VCaP (cell line): Measurements from ENCODE around the gene PCDHB1.

ENCODE experiments used
- H3K27ac ChIP-seq: fragments of 450-650 bp; 2 replicates; pipeline ENCODE4 v1.5.1; 2017
- TF ChIP-seq, protein P1 (sequence below): fragments of 450-650 bp; conservative IDR thresholded peaks from 2 replicates; pipeline ENCODE4 v1.5.1; 2017; ENCODE audit warnings: mild to moderate bottlenecking, moderate library complexity

The PCDHB1 gene, protein sequence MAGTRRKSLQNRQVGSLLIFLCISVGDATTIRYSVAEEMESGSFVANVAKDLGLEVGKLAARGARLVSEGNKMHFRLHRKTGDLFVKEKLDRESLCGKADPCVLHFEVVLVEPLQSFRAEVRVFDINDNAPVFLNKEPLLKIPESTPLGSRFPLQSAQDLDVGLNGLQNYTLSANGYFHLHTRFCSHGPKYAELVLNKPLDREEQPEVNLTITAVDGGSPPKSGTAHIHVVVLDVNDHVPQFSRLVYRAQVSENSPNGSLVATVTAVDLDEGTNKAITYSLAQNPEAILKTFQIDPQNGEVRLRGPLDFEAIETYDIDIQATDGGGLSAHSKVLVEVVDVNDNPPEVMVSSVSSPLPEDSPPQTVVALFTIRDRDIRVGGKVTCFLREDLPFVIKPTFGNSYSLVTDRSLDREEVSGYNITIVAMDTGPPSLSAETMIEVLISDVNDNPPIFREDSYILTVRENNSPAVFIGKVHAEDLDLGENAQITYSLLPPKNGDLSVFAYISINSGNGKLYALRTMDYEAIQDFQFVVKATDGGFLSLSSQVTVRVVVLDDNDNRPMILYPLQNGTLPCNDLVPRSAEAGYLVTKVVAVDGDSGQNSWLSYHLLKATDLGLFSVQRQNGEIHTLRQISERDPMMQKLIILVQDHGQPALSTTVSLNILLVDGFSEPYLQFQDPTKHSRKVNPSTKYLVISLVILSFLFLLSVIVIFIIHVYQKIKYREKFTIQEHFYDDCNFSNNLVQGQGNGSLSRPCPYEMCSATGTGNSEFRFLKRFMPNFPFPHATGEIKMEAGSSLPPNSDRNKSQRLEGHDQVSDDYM

DNA sequence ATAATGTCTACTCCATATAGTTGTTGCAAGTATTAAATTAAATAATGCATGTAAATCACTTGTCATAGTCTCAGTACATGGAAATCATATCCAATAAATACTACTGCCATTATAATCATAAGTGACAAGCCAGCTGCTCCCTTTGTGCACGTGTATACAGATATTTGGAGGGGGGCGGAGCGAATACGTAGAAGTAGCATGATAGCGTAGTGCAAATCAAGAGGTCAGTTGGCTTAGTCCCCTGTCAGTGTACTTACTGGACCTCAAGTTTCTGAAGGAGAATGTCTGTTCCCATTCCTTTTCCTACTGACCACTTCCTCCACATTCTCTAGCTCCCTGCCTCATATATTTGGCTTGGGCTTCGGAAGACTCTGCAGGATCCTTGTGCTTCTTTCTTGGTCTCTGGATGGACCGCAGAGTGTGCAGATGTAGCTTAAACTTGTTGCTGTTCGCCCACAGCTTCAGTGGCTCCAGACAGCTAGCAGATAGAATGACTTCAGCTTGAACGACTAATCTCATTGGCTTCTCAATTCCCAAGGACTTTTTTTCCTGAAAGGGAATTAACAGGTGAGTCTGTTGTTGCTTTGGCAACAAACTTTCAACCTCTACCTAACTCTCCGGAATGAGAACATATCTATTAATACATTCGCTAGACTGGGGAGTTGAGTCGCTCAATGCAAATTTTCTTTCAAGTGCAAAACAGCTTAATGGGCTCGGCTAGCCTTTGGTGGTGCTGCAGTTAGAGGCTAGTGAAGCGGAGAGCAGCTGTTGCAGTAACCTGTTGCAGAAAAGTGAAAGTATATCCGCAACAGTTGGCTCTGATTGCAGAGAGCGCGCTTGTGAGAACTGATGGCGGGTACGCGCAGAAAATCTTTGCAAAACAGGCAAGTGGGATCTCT lies at the start of gene PCDHB1:
PCDHB1 (plus strand) TSS at position 753 of the 899 bp plus-strand sequence; CDS start at position 850, 97 bp downstream.
- H3K27ac ChIP-seq = no peak within 1 kb of the TSS
- TF ChIP-seq, protein P1, sequence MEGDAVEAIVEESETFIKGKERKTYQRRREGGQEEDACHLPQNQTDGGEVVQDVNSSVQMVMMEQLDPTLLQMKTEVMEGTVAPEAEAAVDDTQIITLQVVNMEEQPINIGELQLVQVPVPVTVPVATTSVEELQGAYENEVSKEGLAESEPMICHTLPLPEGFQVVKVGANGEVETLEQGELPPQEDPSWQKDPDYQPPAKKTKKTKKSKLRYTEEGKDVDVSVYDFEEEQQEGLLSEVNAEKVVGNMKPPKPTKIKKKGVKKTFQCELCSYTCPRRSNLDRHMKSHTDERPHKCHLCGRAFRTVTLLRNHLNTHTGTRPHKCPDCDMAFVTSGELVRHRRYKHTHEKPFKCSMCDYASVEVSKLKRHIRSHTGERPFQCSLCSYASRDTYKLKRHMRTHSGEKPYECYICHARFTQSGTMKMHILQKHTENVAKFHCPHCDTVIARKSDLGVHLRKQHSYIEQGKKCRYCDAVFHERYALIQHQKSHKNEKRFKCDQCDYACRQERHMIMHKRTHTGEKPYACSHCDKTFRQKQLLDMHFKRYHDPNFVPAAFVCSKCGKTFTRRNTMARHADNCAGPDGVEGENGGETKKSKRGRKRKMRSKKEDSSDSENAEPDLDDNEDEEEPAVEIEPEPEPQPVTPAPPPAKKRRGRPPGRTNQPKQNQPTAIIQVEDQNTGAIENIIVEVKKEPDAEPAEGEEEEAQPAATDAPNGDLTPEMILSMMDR = no peak

DNA sequence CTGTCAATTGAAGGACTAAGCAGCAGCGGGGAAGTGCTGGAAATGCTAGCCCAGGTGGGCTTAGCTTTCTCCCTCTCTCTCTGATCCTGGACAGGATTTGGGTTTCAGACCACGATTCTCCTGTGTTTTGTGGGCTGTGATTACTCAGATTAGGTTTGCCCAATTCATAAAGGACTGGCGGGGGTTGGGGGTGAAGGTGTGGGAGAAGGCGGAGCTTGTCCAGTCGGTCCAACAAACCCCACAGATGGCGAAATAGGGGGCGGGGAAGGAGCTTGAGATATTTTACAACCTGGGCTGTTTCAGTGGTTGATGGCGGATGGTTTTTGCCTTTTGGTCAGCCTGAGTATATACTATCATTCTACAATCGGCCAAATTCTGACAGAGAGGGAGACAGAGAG lies 49.7 kb upstream of the PCDHB1 start:
- TF ChIP-seq, protein P1 = no peak
- peak overlapping the region; percentile 85 for H3K27ac ChIP-seq

DNA sequence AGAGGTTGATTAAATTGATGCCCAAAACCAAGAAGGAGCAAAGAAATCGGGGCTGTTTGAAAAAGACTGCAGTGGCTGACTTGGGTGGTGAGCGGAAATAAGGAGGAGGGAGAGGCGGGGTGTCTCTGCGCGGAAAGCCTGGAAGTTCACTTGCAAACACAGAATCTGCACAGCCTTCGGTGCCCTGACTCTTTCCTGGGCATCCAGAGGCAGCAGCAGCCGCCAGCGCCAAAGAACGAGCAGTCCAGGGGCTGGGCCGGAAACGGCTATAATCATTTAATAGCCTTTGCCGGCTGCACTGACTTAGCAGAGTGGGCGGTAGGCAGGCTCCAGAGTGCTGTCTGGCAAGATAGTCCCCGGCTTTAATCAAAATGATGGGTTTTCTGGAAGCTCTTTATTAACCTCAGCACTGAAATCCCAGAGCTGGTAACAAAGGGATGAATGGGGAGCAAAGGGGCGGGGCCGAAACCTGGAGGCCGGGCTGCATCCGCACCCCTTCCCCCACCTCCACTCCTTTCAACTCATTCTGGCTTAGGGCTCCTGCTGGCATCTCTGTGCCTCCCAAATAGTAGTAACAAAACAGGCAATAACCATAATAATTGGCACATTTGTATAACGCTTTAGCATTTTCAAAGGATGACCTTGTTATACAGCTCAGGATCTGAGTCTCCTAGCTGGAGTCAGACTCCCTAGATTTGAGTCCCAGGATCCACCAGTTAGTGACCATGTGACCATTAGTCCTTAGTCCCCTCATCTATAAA lies 49.1 kb upstream of the PCDHB1 start:
- H3K27ac ChIP-seq = peak overlapping the region; percentile 85

DNA sequence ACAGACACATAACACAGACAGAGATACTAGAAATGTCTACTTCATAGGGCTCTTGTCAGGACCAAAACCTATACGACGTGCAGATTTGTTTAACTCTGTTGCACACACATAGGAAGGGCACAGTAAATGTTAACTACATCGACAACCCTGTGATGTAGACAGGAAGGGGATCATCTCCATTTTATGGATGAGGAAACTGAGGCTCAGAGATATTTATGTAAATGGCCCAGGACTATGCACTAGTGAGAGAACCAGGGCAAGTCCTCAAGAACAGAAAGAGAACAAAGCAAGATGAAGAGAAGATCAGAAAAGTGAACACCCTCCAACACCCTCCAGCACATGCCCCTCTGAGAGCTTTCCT lies 48.6 kb upstream of the PCDHB1 start:
- TF ChIP-seq, protein P1 = no peak
- H3K27ac ChIP-seq = peak overlapping the region; percentile 85

More for the DNA sequence above, 49.1 kb upstream of the PCDHB1 start:
- TF ChIP-seq, protein P1 = no peak

DNA sequence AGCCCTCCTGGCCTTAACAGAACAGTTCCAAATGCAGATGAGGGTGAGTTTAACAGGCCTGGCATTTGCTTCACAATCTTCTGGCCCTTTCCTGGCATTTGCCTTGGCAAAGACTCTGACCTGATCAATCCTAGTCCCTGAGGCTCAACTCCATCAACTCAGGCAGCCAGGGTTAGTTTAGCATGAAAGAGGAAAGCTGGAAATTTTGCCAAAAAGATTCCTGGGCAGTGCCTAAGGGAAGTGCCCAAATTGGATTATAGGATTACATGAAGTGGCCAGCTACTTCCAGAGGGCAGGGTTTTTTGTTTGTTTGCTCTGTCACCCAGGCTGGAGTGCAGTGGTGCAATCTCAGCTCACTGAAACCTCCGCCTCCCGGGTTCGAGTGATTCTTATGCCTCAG lies 48.1 kb upstream of the PCDHB1 start:
- H3K27ac ChIP-seq = peak overlapping the region; percentile 85

More for the DNA sequence above, 48.1 kb upstream of the PCDHB1 start:
- TF ChIP-seq, protein P1 = no peak
